Esophagus squamous epithelium (tissue), 4 donors: Measurements from ENCODE around the gene P2RX6.

Experiments
- CTCF ChIP-seq, 6 experiments: fragments of 450-650 bp in 4 of 6; fragments of 200-600 bp in 2 of 6; sonication (generic) in 2 of 6; IDR thresholded peaks; one replicate each; pipeline ENCODE4 v1.5.1; 2016 to 2019; ENCODE audit warnings: antibody characterized with exemption in 6 of 6, mild to moderate bottlenecking in 4 of 6, moderate library complexity in 4 of 6
- POLR2A ChIP-seq, 4 donors: fragments of 450-650 bp; IDR thresholded peaks; one replicate each; pipeline ENCODE4 v1.6.1; 2017; ENCODE audit warnings: antibody characterized with exemption in 4 of 4, mild to moderate bottlenecking in 4 of 4, moderate library complexity in 3 of 4

GRCh38 chr22:21025763-21026755 lies 11.1 kb downstream of the P2RX6 start:
- TF ChIP-seq CTCF (IDR thresholded peaks at IDR 0.05) (no peak), POLR2A (IDR thresholded peaks at IDR 0.05) (no peak)
